HG02852 (cell line): Measurements from ENCODE around the gene TMEM98.
"Not testable (repeated sequence)": the region's sequence is repeated elsewhere in the genome, so short reads cannot be mapped to it uniquely, and the experiment has no call there.

Source experiments
- ATAC-seq: cut with Tn5 transposase; IDR thresholded peaks from one replicate; pipeline ENCODE4 v1.9.1; 2021; ENCODE audit warnings: mild to moderate bottlenecking, moderate library complexity; ENCODE audit not compliant: unreplicated experiment

The TMEM98 gene

GRCh38 chr17:32941419-32942032, 13.6 kb downstream of the TMEM98 start:
- no peak for ATAC-seq

- ATAC-seq = no peak
These were observed 15.3 kb downstream of the TMEM98 start for GRCh38 chr17:32943206-32943605.

DNA sequence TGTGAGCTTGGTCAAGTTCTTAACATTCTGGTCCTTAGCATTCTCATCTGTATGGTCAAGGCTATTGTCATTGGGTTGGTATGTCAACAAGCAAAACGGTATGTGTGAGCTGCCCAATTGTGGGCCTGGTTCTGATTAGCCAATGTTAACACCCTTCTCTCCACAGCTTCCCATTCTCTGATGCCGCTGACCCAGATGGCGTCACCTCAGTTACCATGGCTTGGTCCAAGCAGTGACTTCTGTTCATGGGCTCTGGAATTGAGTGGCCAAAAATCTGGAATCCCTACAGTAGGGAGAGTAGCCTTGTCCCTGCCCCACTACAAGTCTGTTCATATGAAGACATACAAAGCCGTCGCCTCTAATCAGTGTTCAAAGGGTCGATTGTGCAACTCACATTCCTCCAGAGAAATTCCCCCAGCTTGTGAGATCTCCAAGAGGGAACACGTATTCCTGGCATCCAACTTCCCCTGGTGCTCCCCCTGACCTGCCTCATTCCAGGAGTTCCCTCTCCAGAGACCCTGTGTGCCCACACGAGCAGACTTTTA, 15.8 kb downstream of the TMEM98 start:
- ATAC-seq = no peak

DNA sequence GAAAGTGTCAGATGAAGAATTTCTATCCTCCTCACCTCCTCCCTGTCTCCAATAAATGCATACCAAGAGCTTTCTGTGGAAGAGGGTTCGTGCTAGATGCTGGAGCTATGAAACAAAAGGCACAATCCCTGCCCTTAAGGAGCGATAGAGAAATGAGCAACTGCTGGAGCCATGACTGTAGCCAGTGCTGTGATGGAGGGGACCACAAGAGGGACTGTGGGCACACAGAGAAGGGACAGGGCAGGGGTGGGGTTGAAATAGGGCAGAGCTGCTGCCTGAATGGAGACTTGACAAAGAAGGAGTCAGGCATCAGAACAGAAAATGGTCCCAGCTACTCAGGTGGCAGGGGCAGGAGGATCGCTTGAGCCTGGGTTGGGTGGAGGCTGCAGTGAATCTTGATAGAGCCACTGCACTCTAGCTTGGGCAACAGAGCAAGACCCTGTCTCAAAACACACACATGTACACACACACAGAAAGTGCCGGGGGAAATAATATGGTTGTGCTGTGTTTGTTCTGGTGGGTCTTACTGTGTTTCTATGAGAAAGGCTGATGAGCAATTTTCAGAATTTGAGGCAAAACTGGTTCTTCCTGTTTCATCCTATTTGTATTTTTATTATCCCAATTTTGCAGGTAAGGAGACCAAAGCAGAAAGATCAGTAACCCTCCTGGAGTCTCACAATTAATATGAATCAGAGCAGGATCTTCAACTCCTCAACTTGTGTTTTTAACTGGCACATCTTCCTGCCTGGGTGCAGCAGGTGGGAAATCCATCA, 16.5 kb downstream of the TMEM98 start:
- ATAC-seq = no peak

GRCh38 chr17:32946375-32947135, 18.6 kb downstream of the TMEM98 start:
- ATAC-seq = no peak

- ATAC-seq = no peak
These were observed 19.8 kb downstream of the TMEM98 start for GRCh38 chr17:32947736-32948135.

DNA sequence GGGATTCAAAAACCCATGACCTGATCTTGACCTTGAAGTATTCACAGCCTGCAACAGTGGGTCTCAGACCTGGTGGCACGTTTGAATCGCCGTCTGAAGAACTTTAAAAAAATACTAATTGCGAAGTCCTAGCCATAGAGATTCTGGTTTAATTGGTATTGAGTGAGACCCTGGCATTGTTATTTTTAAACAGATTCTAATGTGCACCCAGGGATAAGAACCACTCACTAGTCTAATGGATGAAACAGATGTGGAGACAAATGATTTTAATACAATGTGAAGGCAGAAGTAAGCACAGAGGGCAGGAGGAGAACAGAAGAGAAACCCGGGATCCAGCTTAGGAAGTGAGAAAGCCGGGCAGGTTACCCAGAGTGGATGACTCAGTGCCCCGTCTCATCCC, 21.2 kb downstream of the TMEM98 start:
- no peak for ATAC-seq

- not testable (repeated sequence) for ATAC-seq
These were observed 24.5 kb downstream of the TMEM98 start for GRCh38 chr17:32952491-32952890.

DNA sequence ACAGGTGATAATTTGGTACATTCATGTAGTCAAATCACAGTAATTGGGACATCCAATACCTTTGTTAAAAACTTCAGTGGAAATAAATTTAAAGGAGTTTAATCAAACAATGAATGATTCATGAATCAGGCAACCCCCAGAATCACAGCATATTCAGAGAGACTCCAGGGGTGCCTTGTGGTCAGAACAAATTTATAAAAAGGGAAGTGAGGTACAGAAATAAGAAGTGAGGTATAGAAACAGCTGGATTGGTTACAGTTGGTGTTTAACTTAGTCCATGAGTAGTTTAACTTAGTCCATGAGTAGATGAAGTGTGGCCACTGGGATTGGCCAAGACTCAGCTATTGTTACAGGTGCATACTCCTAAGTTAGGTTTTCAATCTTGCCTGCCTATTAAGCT, 25.1 kb downstream of the TMEM98 start:
- no peak for ATAC-seq

- no peak for ATAC-seq
These were observed 25.9 kb downstream of the TMEM98 start for GRCh38 chr17:32953857-32954256.

- ATAC-seq = no peak
These were observed 26.5 kb downstream of the TMEM98 start for GRCh38 chr17:32954477-32954876.

- no peak for ATAC-seq
These were observed 27.2 kb downstream of the TMEM98 start for GRCh38 chr17:32955155-32955554.

GRCh38 chr17:32956240-32956970, 28.5 kb downstream of the TMEM98 start:
- ATAC-seq = no peak

GRCh38 chr17:32958418-32958817, 30.5 kb downstream of the TMEM98 start:
- ATAC-seq = no peak

- no peak for ATAC-seq
These were observed 32.9 kb downstream of the TMEM98 start for GRCh38 chr17:32960815-32961214.

- no peak for ATAC-seq
These were observed 34.4 kb downstream of the TMEM98 start for GRCh38 chr17:32962320-32962711.

- ATAC-seq = no peak
These were observed 36.6 kb downstream of the TMEM98 start for GRCh38 chr17:32964541-32964940.

DNA sequence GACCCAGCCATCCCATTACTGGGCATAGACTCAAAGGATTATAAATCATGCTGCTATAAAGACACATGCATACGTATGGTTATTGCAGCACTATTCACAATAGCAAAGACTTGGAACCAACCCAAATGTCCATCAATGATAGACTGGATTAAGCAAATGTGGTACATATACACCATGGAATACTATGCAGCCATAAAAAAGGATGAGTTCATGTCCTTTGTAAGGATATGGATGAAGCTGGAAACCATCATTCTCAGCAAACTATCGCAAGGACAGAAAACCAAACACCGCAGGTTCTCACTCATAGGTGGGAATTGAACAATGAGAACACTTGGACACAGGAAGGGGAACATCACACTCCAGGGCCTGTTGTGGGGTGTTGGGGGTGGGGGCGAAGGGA, 41.3 kb downstream of the TMEM98 start:
- not testable (repeated sequence) for ATAC-seq

GRCh38 chr17:32970281-32970680, 42.3 kb downstream of the TMEM98 start:
- no peak for ATAC-seq

GRCh38 chr17:32971171-32971570, 43.2 kb downstream of the TMEM98 start:
- no peak for ATAC-seq

DNA sequence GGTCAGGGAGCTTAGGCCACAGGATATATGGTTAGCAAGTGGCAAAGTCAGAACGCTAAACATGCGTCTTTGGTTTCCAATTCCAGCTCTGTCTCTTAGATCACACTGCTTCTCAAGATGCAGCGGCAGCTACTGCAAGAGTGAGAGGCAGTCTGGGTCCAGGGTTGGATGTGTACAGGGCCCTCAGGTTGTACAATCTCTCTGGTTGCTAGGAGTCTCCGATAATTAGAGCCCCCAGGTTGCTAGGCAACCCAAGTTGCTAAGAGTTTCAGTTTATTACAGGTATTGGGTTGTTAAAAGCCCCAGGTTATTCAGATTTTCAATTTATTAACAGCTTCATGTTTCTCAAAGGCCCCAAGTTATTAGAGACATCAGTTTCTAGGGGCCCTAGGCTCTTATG, 48.2 kb downstream of the TMEM98 start:
- ATAC-seq = no peak
